GM18498 (cell line): ENCODE results near the gene CDY2B.
"Not testable (repeated sequence)": the region's sequence is repeated elsewhere in the genome, so short reads cannot be mapped to it uniquely, and the experiment has no call there.

ENCODE experiments used
- ATAC-seq: cut with Tn5 transposase; IDR thresholded peaks from one replicate; pipeline ENCODE4 v1.9.1; 2021; ENCODE audit warnings: mild to moderate bottlenecking, moderate library complexity; ENCODE audit not compliant: unreplicated experiment

CDY2B gene, protein sequence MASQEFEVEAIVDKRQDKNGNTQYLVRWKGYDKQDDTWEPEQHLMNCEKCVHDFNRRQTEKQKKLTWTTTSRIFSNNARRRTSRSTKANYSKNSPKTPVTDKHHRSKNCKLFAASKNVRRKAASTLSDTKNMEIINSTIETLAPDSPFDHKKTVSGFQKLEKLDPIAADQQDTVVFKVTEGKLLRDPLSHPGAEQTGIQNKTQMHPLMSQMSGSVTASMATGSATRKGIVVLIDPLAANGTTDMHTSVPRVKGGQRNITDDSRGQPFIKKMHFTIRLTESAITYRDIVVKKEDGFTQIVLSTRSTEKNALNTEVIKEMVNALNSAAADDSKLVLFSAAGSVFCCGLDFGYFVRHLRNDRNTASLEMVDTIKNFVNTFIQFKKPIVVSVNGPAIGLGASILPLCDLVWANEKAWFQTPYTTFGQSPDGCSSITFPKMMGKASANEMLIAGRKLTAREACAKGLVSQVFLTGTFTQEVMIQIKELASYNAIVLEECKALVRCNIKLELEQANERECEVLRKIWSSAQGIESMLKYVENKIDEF

DNA sequence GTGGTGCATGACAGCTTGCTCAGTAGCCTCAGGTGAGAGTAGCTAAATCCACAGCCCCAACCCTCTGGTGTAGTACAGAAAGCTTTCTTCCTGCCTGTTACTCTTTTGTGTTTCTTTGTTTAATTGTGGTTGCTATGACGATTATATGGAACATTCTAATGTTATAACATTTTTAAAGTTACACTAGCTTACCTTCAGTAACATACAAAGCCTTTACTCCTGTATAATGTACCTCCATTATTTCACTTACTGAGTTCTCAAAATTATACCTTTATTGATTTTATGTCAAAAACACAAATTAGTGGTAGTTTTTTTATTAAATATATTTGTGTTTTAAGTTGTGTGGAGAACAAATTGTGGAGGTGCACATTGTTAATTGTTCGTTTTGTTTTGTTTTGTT lies at the start of gene CDY2B:
Gene CDY2B (minus strand): TSS at position 101 of the 400 bp plus-strand sequence. CDS start 328 bp downstream, outside the sequence.
- not testable (repeated sequence) for ATAC-seq

DNA sequence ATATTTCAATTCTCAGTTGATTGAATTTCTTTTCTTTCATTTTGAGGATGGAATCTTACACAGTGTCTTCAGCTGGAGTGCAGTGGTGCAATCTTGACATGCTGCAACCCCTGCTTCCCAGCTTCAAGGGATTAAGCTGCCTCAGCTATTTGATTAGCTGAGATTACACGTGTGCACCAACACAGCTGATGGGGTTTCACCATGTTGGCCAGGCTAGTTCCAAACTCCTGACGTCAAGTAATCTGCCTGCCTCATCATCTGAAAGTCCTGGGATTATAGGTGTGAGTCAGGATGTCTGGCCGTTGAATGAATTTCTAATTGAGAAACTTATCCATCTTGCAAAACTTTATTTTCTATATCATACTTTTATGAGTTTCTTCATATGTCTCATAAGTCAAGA lies 28.0 kb upstream of the CDY2B start:
- not testable (repeated sequence) for ATAC-seq

DNA sequence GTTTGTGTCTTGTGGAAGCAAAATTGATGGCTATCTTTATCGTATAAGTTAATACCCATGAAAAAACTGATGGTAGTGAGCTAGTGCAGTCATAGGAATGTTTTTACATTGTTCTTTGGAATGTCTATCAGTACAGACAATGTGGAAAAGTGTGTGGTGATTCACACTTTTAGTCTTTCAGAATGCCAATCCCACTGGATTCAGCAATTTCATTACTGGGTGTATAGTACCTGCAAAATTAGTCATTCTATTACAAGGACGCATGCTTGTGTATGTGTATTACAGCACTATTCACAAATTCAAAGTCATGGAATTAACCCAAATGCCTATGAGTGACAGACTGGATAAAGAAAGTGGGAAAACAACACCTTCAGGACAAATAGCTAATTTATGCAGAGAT lies 27.3 kb upstream of the CDY2B start:
- not testable (repeated sequence) for ATAC-seq

DNA sequence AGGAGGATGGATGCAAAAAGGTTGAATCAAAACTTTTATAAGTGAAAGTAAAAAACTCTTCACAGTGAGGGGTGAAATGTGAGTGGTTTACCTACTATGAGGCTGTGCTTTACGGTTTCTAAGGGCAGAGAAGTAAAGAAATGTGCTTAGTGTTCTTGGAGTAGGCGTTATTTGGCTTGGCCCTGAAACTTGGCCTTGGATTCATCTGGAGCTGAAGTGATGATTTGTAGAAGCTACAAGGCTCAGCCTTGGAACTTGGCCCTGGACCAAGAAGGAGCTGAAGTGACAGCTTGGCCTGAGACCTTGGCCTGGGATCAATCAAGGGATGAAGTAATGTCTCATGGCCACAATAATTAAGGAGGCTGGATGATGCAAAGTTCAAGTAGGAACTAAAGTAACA lies 1.7 kb upstream of the CDY2B start:
- not testable (repeated sequence) for ATAC-seq

DNA sequence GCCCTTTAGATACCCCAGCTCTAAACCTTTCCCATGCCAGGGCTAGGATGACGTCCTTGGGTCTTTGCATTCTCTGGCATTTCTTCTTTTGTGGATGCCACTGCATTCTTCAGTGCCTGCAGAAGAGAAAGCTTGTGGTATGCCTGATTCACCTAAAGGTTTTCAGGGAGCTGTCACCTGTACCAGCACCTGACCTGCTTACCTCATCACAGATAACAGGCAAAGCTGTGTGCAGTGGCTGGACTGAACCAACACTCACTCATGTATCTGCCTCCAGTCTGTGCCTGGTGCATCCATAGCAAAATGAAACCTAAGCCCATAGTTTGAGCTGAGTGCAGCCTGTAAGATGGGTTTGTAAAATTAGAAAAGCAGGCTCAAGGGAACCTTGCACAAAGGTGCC lies 3.3 kb downstream of the CDY2B start:
- ATAC-seq = not testable (repeated sequence)

DNA sequence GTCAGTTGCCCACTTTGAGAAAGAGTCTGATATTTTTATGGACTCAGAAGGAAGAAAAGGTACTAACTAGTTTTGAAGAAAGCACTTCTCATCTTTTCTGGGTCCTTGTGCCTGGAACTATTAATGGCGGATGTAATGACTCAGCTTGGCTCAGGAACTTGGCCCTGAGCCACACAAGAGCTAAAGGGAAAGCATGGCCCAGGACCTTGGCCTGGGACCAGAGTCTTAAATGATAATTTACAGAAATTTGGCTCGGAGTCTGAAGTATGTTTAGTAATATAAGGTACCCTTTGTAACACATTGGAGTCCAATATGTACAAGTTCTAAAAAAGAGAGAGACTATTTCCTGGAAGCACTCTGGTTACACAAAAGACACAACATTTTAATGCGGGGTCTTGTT lies 4.6 kb downstream of the CDY2B start:
- ATAC-seq = not testable (repeated sequence)

DNA sequence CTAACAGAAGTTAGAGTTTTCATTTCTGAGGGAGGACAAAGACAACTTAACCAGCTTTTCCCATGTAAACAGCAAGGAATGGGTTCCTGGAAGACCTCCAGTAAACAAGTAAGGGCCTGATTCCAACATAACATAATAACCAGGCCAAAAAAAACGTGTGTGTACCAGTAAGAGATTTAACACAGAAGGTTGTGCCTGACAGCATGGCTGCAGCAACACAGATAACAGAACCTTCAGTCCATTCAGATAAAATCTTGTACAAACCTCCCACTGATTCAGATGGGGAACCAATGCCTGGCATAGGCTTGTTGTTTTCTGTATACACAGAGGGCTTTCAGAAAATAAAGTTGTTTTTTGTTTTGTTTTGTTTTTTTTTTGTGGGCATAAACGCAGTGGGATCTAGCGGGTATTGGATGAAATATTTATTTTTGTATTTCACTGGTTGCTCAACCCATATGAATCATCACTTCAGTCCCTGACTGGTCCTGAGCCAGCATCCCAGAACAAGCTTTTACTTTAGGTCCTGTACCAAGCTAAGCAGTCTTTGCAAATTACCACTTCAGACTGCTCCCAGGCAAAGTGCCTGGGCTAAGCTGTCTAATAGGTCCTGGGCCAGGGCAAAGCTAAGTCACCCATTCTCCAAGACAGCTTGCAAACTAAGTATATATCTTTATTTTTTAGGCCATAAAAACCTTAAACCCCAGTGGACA lies 8.7 kb downstream of the CDY2B start:
- ATAC-seq = not testable (repeated sequence)

DNA sequence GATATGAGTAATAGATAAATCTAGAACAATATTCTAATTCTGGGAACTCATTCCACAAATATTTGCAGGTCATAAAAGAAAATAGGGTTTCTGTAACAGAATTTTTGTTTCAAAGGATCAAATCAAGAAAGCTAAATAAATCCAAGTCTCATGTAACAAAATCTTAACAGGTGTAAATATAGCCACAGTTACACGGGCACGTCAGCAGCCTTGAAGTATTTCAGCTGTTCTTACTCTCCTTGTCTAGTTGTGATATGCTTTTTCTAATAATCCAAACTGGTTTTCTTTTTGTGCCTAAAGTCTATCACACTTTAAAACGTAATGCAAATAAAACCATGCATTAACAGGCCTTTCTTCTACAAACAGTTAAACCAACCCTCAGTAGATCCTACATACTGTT lies 9.3 kb downstream of the CDY2B start:
- ATAC-seq = not testable (repeated sequence)

DNA sequence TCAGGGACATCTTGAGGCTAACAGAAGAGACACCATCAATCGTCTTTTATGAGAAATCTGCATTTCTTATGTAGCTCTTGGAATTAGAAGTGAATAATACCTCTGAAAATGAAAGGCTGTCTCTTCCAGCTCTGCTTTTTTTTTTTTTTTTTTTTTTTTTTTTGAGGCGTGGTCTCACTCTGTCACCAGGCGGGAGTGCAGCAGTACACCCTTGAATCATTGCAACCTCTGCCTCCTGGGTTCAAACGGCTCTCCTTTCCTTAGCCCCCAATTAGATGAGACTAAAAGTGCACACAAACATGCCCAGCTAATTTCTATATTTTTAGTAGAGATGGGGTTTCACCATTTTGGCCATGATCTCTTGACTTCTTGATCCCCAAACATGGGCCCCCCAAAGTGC lies 12.2 kb downstream of the CDY2B start:
- ATAC-seq = not testable (repeated sequence)

DNA sequence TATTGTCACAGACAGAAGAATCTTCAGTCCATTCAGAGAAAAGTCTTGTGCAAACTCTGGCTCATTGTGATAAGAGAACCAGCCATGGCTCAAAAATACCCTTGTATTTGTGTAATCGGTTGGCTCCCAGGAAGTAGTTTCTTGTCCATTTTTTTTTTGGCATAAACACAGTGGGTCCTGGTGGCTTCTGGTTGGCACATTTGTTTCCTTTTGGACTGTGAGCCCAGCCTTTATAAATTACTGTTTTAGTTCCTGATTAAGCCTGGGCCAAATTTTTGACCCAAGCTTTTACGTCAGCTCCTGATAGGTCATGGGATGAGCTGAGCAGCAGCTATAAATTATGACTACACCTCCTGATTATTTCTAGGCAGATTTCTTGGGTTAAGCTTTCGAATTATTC lies 19.4 kb downstream of the CDY2B start:
- not testable (repeated sequence) for ATAC-seq

DNA sequence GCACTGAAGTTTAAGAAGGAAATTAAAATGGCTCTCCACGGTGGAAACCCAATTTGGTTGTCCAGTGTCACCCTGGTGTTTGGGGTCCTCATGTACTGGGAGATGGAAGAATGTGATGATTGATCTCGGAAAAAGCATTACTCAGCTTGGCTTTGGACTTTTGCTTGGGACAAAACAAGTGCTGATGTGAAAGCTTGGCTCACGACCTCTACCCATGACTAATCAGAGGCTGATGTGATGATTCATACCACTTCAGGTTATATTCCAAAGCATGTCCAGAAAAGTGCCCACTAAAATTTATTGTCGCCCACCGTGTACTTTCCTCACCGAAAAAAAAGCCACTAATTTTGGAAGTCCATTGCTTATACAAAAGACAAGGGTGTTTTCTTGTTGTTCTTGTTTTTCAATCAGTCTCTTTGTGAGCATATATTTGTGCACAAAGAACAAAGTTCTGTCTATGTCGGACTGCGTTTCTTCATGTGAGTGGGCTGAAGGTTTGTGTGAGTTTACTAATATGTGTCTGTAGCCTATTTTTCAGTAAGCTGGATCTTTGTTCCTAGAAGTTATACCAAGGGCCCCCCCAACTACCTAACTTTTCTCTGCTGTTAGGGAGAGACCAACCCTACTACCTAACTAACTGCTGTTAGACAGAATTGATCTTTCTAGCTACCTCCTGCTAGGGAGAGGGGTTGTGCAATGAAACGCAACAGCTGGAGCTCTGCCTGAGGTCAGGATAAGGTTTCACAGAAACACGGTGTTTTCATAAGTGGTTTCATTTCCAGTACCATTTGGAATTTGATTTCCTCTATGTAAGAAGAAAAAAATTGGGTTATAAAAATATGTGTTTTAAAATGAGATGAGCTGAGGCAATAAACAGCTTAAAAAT lies 22.8 kb downstream of the CDY2B start:
- ATAC-seq = not testable (repeated sequence)

DNA sequence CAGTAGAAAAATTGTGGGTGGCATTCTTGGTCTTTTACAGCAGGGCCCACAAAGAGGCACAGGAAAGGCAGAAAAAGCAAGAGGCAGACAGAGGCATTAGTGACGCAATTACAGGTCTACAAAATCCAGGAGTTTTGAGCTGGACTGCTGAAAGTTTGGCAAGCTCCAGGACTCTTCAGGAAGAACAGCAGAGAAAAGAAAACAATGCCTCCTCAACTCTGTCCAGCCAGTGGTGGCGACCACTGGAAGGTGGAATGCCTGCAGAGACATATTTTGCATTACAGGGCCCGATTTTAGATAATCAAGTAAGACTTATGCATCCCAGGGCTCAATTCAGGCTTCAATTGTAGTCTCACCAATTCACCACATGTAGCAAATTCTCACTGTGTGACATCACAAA lies 23.5 kb downstream of the CDY2B start:
- not testable (repeated sequence) for ATAC-seq

DNA sequence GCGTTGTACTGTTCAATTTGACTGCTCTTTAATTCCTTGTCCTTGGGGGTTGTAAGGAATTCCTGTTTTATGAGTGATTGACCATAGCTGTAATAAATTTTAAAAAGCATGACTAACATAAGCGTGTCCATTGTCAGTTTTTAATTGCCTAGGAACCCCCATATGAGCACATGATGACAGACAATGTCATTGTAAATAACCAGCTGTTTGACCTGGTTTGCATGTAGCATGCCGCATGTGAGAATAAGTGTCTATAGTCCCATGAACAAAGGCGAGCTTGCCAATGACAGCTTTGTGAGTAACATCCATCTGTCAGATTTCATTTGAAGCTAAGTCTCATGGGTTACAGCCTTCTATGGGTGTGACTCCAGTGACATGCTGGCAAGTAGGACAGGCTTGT lies 30.9 kb downstream of the CDY2B start:
- not testable (repeated sequence) for ATAC-seq

DNA sequence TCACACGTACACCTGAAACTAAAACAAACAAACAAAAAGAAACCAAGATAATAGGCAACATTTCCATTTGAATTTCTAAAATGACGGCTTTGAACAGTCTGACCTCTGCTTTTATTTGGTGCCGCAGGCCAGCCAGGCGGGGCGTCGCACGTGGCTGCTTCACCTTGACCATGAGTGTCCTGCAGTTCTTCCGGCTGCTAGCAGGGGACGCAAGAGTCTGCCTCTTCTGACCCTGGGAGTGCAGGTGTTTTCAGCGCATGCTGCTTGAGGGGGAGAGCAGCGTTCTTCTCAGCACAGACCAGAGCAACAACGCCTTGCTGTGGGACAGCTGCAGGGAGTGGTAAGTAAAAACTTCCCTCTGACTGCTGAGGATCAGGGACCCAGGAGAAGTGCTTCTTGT lies 47.9 kb downstream of the CDY2B start:
- not testable (repeated sequence) for ATAC-seq
